RCC 7860 (cell line): ENCODE results near the gene EML6.
A peak's percentile ranks its signal among the peaks of the same experiment; 100 is the strongest.

Experiments used
- DNase-seq: peaks from one replicate; pipeline ENCODE4 v3.0.0-alpha.2; 2015; ENCODE audit warnings: low spot score
- FAIRE-seq: peaks from 2 replicates; lab custom pipeline; 2012; peaks lifted over from hg19 to GRCh38; lab: Jason Lieb, UNC

Gene EML6

DNA sequence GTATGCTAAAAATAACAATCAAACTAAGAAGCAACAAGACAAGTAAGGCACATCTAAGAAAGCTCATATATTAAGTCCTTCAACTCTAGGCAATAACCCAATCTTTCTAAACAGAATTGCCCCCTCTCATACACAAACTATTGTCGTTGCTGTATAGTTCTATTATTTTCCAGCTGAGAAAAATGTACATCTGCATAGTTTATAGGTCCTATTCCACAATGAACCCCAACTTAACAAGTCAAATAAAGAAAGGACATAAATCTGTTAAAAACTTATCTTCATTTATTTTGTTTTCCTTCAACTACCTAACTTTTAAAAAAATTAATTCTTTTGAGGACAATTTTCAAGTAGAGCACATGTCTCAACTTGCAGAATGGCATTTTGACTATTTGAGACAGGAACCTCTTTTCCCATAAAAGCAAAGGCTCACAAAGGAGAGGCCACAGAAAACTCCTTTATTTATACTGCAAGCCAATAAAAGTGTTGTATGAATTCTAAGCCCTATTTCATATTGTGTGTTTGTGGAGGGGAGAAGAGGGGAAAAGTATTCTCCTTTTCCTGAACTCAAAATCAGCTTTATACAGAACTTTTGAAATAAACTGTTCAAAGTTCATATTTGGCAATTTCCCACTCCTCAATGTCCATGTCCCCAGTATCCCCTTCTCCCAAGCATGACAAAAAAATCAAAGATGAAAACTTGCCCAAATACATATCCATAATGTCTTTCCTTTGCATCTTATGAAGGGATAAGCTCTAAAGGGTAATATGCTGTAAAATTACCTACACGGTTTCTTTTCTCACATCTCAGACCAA is 289.4 kb downstream of the EML6 start:
- no peak for DNase-seq
- no peak for FAIRE-seq

DNA sequence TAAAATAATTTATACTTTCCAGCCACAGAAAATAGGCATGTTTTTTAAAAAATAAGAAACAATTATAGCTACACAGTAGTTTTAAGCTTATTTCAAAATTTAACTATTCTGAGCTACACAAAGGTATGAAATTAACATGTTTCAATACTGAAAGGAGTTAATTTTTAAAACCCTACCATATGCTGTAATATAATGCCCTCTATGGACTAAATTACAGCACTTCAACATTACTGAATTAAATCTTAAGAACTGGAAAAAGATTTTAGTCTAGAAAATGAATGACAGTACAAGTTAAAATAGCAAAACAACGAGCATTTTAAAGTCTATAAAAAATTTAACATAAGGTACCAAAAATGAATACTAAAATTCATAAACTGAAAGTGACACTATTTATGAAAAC is 290.5 kb downstream of the EML6 start:
- no peak for DNase-seq

DNA sequence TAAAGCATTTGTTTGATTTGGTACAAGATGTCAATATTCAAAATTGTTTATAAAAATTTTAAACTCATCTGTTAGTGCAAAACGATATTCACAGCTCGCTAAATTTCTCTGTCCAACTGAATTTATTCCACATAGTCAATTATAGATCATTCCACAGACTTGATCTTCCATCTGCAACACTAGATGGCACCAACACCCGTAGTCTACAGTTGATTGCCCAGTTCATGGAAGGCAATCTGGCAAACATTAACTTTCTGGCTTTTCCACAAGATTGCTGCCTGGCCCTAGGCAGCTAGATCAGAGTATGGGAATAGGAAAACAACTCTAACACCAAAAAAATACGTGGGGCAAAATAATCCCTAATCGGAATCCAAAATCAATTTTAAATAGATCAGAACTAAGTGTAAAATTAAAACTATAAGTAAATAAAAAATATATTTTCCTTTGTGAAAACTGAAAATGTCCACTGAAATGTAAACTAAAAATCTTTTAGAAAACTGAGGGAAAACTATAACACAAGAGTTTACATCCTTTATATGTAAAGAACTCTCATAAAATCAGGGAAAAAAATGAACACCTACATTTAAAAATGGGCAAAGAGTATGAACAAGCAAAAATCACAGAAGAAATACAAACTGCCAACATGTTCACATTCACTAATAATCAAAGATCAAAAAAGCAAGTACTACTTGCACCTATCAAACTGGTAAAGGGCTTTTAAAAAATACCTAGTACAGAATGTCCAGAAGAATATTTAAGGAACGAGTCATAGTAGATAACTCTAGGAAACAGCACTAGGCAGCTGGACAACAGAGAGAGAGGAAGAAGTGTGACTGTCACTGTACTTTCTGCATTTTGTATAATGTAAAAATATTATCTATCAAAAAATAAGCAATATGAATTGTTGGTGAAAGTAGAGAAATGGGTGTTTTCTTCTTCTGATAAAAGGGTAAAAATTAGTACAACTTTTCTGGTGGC is 291.8 kb downstream of the EML6 start:
- DNase-seq, result peak; percentile 73
- FAIRE-seq, result peak; percentile 94

More for the DNA sequence above, 290.5 kb downstream of the EML6 start:
- FAIRE-seq, result peak; percentile 59

GRCh38 chr2:55017428-55017827 is 294.0 kb downstream of the EML6 start:
- no peak for FAIRE-seq
- DNase-seq, result no peak

- DNase-seq, result no peak
- no peak for FAIRE-seq
These were observed 294.4 kb downstream of the EML6 start for GRCh38 chr2:55017880-55018279.

DNA sequence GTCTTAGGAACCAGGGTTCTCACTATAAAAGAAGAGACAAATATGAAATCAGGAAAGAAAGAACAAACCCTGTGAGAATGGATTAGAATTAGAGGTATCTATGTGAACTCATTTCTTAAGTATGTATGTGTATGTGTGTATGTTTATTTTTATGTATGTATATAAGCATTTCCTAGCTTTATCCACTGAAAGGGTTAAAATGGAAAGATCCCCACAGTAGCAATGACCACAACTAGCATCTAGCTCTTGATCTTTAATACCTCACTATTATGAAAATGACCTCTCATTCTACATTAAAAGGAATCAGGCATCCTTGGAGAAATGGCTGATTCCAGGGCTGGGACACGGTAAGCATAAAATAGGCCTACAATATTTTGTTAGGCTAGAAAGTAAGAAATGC is 295.2 kb downstream of the EML6 start:
- no peak for DNase-seq
- FAIRE-seq, result no peak

GRCh38 chr2:55019526-55020258 is 296.2 kb downstream of the EML6 start:
- DNase-seq, result no peak
- no peak for FAIRE-seq
